SK-N-SH treated with all-trans-retinoic acid at 6 μM for 48 hours (cell line): ENCODE data around the gene PRKAR1B.
"Not testable (repeated sequence)": the region's sequence is repeated elsewhere in the genome, so short reads cannot be mapped to it uniquely, and the experiment has no call there.

Experiments
- ARNTL ChIP-seq: fragments of 450-650 bp; formaldehyde crosslinking; IDR thresholded peaks from 2 replicates; pipeline ENCODE4 v1.5.0; 2020; ENCODE audit warnings: low read depth, mild to moderate bottlenecking, moderate library complexity, borderline replicate concordance
- CSDC2 ChIP-seq: fragments of 250-450 bp; sonication (Bioruptor Pico); IDR thresholded peaks from 2 replicates; pipeline ENCODE4 v1.5.0; 2020; ENCODE audit warnings: mild to moderate bottlenecking, moderate library complexity
- ESRRG ChIP-seq: fragments of 250-450 bp; sonication (Bioruptor Pico); IDR thresholded peaks from 2 replicates; pipeline ENCODE4 v1.6.1; 2021; ENCODE audit warnings: mild to moderate bottlenecking
- GLIS3 ChIP-seq: fragments of 250-450 bp; sonication (Bioruptor Pico); IDR thresholded peaks from 2 replicates; pipeline ENCODE4 v1.5.0; 2020; ENCODE audit warnings: mild to moderate bottlenecking, moderate library complexity
- RARB ChIP-seq: fragments of 250-450 bp; sonication (Bioruptor Pico); IDR thresholded peaks from 2 replicates; pipeline ENCODE4 v1.8.0; 2021; ENCODE audit warnings: mild to moderate bottlenecking, moderate library complexity
- SNAI2 ChIP-seq: fragments of 250-450 bp; sonication (Bioruptor Pico); IDR thresholded peaks from 2 replicates; pipeline ENCODE4 v1.5.0; 2020; ENCODE audit warnings: mild to moderate bottlenecking, moderate library complexity
- TCF4 ChIP-seq: fragments of 250-450 bp; sonication (Bioruptor Pico); IDR thresholded peaks from 2 replicates; pipeline ENCODE4 v1.8.0; 2021; ENCODE audit warnings: mild to moderate bottlenecking, moderate library complexity, borderline replicate concordance
- ZFP3 ChIP-seq: fragments of 250-450 bp; sonication (Bioruptor Pico); IDR thresholded peaks from 2 replicates; pipeline ENCODE4 v1.5.0; 2020; ENCODE audit warnings: mild to moderate bottlenecking, moderate library complexity
- ZNF70 ChIP-seq: fragments of 450-650 bp; formaldehyde crosslinking; IDR thresholded peaks from 2 replicates; pipeline ENCODE4 v1.5.0; 2020; ENCODE audit warnings: mild to moderate bottlenecking, moderate library complexity
- ZNF8 ChIP-seq: fragments of 450-650 bp; formaldehyde crosslinking; IDR thresholded peaks from 2 replicates; pipeline ENCODE4 v1.5.0; 2020; ENCODE audit warnings: mild to moderate bottlenecking, moderate library complexity
- TF ChIP-seq, protein P1 (sequence below): fragments of 250-450 bp; sonication (Bioruptor Pico); IDR thresholded peaks from 2 replicates; pipeline ENCODE4 v1.8.0; 2021; ENCODE audit warnings: low read depth, mild to moderate bottlenecking, moderate library complexity, borderline replicate concordance
- TF ChIP-seq, protein P2 (sequence below): fragments of 250-450 bp; sonication (Bioruptor Pico); IDR thresholded peaks from 2 replicates; pipeline ENCODE4 v1.5.0; 2020; ENCODE audit warnings: mild to moderate bottlenecking, moderate library complexity
- TF ChIP-seq, protein P3 (sequence below): fragments of 250-450 bp; sonication (Bioruptor Pico); IDR thresholded peaks from 2 replicates; pipeline ENCODE4 v1.5.1; 2020; ENCODE audit warnings: low read depth, mild to moderate bottlenecking, moderate library complexity
- TF ChIP-seq, protein P4 (sequence below): fragments of 250-450 bp; sonication (Bioruptor Pico); IDR thresholded peaks from 2 replicates; pipeline ENCODE4 v1.8.0; 2020; ENCODE audit warnings: mild to moderate bottlenecking, moderate library complexity, borderline replicate concordance

DNA sequence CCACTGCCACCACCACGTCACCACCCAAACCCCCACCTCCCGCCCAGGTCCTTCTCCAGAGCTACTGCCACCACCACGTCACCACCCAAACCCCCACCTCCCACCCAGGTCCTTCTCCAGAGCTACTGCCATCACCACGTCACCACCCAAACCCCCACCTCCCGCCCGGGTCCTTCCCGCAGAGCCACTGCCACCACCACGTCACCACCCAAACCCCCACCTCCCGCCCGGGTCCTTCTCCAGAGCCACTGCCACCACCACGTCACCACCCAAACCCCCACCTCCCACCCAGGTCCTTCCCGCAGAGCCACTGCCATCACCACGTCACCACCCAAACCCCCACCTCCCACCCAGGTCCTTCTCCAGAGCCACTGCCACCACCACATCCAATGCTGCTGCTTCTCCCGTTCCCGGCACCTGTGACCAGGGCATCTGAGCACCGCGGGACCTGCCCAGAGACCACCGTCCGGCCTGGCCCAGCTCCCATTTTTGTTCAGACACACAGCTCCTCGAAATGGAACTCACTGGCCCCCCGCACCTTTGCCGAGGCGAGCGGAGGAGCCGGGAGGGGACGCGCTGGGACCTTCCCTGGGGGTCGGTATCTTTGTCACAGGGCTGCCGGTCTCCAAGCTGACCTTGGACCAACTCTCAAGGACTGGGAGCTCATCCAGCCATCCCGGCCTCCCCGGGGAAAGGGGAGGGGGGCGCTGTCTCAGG, 174.8 kb downstream of the PRKAR1B start:
- not testable (repeated sequence) for TF ChIP-seq ARNTL (CRISPR knock-in tag); ZFP3 (CRISPR knock-in tag); SNAI2 (CRISPR knock-in tag); GLIS3; ZNF70 (CRISPR knock-in tag); RARB (CRISPR knock-in tag); TCF4; ESRRG; CSDC2 (CRISPR knock-in tag); ZNF8 (CRISPR knock-in tag)
- TF ChIP-seq, protein P1, sequence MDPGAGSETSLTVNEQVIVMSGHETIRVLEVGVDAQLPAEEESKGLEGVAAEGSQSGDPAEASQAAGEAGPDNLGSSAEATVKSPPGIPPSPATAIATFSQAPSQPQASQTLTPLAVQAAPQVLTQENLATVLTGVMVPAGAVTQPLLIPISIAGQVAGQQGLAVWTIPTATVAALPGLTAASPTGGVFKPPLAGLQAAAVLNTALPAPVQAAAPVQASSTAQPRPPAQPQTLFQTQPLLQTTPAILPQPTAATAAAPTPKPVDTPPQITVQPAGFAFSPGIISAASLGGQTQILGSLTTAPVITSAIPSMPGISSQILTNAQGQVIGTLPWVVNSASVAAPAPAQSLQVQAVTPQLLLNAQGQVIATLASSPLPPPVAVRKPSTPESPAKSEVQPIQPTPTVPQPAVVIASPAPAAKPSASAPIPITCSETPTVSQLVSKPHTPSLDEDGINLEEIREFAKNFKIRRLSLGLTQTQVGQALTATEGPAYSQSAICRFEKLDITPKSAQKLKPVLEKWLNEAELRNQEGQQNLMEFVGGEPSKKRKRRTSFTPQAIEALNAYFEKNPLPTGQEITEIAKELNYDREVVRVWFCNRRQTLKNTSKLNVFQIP (CRISPR knock-in tag): not testable (repeated sequence)
- TF ChIP-seq, protein P2, sequence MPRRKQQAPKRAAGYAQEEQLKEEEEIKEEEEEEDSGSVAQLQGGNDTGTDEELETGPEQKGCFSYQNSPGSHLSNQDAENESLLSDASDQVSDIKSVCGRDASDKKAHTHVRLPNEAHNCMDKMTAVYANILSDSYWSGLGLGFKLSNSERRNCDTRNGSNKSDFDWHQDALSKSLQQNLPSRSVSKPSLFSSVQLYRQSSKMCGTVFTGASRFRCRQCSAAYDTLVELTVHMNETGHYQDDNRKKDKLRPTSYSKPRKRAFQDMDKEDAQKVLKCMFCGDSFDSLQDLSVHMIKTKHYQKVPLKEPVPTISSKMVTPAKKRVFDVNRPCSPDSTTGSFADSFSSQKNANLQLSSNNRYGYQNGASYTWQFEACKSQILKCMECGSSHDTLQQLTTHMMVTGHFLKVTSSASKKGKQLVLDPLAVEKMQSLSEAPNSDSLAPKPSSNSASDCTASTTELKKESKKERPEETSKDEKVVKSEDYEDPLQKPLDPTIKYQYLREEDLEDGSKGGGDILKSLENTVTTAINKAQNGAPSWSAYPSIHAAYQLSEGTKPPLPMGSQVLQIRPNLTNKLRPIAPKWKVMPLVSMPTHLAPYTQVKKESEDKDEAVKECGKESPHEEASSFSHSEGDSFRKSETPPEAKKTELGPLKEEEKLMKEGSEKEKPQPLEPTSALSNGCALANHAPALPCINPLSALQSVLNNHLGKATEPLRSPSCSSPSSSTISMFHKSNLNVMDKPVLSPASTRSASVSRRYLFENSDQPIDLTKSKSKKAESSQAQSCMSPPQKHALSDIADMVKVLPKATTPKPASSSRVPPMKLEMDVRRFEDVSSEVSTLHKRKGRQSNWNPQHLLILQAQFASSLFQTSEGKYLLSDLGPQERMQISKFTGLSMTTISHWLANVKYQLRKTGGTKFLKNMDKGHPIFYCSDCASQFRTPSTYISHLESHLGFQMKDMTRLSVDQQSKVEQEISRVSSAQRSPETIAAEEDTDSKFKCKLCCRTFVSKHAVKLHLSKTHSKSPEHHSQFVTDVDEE (CRISPR knock-in tag): not testable (repeated sequence)
- TF ChIP-seq, protein P3, sequence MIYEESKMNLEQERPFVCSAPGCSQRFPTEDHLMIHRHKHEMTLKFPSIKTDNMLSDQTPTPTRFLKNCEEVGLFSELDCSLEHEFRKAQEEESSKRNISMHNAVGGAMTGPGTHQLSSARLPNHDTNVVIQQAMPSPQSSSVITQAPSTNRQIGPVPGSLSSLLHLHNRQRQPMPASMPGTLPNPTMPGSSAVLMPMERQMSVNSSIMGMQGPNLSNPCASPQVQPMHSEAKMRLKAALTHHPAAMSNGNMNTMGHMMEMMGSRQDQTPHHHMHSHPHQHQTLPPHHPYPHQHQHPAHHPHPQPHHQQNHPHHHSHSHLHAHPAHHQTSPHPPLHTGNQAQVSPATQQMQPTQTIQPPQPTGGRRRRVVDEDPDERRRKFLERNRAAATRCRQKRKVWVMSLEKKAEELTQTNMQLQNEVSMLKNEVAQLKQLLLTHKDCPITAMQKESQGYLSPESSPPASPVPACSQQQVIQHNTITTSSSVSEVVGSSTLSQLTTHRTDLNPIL (CRISPR knock-in tag): not testable (repeated sequence)
- TF ChIP-seq, protein P4, sequence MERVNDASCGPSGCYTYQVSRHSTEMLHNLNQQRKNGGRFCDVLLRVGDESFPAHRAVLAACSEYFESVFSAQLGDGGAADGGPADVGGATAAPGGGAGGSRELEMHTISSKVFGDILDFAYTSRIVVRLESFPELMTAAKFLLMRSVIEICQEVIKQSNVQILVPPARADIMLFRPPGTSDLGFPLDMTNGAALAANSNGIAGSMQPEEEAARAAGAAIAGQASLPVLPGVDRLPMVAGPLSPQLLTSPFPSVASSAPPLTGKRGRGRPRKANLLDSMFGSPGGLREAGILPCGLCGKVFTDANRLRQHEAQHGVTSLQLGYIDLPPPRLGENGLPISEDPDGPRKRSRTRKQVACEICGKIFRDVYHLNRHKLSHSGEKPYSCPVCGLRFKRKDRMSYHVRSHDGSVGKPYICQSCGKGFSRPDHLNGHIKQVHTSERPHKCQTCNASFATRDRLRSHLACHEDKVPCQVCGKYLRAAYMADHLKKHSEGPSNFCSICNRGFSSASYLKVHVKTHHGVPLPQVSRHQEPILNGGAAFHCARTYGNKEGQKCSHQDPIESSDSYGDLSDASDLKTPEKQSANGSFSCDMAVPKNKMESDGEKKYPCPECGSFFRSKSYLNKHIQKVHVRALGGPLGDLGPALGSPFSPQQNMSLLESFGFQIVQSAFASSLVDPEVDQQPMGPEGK: not testable (repeated sequence)
